Right atrium auricular region (tissue), 2 donors: ENCODE results near the gene CCDC30. TPM values are rescaled to one million over a fixed set of nuclear protein-coding genes. Genes with fewer than 3 reads are reported as not detected.
"Not testable (repeated sequence)": the region's sequence is repeated elsewhere in the genome, so short reads cannot be mapped to it uniquely, and the experiment has no call there.

Source experiments
- DNase-seq: peaks from one replicate; pipeline ENCODE4 v3.0.0-alpha.2; 2019; ENCODE audit warnings: low spot score
- H3K27ac ChIP-seq, 2 donors: fragments of 200-600 bp; sonication (generic); 1 replicate in 1 of 2; 2 replicates in 1 of 2; pipeline ENCODE4 v1.5.1; 2016 to 2019
- H3K27me3 ChIP-seq, 2 donors: fragments of 200-600 bp; sonication (generic); one replicate each; pipeline versions ENCODE4 v1.5.1 to v1.6.0; 2017 to 2019
- H3K36me3 ChIP-seq: fragments of 200-600 bp; sonication (generic); one replicate; pipeline ENCODE4 v1.5.1; 2016
- H3K4me1 ChIP-seq, 2 donors: fragments of 200-600 bp; sonication (generic); one replicate each; pipeline versions ENCODE4 v1.5.1 to v1.6.0; 2017 to 2019
- H3K4me3 ChIP-seq, 2 donors: fragments of 200-600 bp; sonication (generic); 1 replicate in 1 of 2; 2 replicates in 1 of 2; pipeline ENCODE4 v1.5.1; 2017 to 2019; ENCODE audit warnings: mild to moderate bottlenecking in 1 of 2, moderate library complexity in 1 of 2
- H3K9me3 ChIP-seq, 2 donors: fragments of 200-600 bp; sonication (generic); one replicate each; pipeline ENCODE4 v1.5.1; 2019
- total RNA-seq, 2 donors: library from RNA; depleted of rRNA; stranded (reverse); fragments of >200 nt; gene quantifications; one replicate each; pipeline ENCODE4 v1.1.0, GENCODE V29; 2016
- TF ChIP-seq, protein P1 (sequence below), 2 donors: fragments of 200-600 bp; sonication (generic); IDR thresholded peaks; one replicate each; pipeline ENCODE4 v1.5.1; 2019; ENCODE audit warnings: antibody characterized with exemption in 2 of 2

The CCDC30 gene
- total RNA-seq, 2 donors from 2014 or later: 0.47 to 0.63 TPM

DNA sequence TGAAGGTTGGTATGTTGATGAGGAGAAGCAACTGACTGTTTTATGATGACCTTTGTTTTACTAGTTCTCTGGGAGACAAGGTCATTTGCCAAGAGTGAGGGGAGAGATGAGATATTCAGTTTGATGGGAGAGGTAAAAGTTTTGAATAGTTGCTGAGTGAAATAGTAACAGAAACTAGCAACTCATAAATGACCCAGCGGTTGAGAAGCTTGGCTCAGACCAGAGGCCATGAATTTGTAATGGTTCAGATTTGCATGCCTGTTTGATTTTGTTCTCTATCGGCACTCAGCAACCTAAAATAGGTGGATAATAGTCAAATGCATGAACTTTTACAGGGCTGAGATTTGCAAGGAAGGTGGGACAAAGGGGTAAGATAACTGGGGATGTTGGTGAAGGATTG lies 6.6 kb downstream of the CCDC30 start:
- TF ChIP-seq, protein P1, sequence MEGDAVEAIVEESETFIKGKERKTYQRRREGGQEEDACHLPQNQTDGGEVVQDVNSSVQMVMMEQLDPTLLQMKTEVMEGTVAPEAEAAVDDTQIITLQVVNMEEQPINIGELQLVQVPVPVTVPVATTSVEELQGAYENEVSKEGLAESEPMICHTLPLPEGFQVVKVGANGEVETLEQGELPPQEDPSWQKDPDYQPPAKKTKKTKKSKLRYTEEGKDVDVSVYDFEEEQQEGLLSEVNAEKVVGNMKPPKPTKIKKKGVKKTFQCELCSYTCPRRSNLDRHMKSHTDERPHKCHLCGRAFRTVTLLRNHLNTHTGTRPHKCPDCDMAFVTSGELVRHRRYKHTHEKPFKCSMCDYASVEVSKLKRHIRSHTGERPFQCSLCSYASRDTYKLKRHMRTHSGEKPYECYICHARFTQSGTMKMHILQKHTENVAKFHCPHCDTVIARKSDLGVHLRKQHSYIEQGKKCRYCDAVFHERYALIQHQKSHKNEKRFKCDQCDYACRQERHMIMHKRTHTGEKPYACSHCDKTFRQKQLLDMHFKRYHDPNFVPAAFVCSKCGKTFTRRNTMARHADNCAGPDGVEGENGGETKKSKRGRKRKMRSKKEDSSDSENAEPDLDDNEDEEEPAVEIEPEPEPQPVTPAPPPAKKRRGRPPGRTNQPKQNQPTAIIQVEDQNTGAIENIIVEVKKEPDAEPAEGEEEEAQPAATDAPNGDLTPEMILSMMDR (IDR thresholded peaks at IDR 0.05): no peak

DNA sequence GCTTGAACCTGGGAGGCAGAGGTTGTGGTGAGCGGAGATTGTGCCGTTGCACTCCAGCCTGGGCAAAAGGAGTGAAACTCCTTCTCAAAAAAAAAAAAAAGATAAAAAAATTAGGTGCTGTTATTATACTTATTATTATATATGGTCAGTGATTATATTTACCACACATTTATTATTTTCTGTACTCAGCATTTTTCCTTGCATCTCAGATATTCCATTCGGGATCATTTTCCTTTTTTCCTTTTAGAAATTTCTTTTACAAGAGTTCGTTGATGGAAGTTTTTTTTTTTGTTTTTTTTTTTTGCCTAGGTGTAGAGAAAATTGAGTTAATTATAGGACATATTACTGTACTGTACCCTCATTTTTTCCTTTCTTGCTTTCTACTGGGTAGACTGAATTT lies 13.5 kb downstream of the CCDC30 start:
- H3K9me3 ChIP-seq: no peaks in the 10 kb centered on the region
- no peak for DNase-seq
- H3K27ac ChIP-seq: no peak overlapping the region
- no peaks in the 10 kb centered on the region for H3K36me3 ChIP-seq
- TF ChIP-seq, protein P1 (IDR thresholded peaks at IDR 0.05): no peak
- H3K4me3 ChIP-seq: no peak overlapping the region
- H3K27me3 ChIP-seq: no peaks in the 10 kb centered on the region
- no peaks in the 10 kb centered on the region for H3K4me1 ChIP-seq

More for the DNA sequence above, 6.6 kb downstream of the CCDC30 start:
- Histone ChIP-seq H3K36me3 (no peaks in the 10 kb centered on the region), H3K27ac (no peak overlapping the region), H3K9me3 (no peaks in the 10 kb centered on the region), H3K4me3 (no peak overlapping the region), H3K4me1 (no peaks in the 10 kb centered on the region), H3K27me3 (no peaks in the 10 kb centered on the region)
- DNase-seq: no peak

DNA sequence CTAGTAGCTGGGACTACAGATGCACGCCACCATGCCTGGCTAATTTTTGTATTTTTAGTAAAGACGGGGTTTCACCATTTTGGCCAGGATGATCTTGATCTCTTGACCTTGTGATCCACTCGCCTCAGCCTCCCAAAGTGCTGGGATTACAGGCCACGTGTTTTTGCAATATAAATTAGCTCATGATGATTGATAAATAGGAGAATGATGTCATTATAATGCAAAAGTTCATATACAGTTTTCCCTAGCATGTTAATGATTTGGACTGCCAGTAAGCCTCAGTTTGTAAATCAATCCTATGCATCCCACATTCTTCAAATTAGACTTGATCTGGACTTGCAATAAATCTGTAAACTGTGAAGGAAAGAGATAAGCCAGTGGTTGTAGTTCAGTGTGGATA lies 14.3 kb downstream of the CCDC30 start:
- not testable (repeated sequence) for H3K27ac ChIP-seq, H3K27me3 ChIP-seq, H3K4me1 ChIP-seq, H3K4me3 ChIP-seq, H3K36me3 ChIP-seq, DNase-seq, H3K9me3 ChIP-seq

DNA sequence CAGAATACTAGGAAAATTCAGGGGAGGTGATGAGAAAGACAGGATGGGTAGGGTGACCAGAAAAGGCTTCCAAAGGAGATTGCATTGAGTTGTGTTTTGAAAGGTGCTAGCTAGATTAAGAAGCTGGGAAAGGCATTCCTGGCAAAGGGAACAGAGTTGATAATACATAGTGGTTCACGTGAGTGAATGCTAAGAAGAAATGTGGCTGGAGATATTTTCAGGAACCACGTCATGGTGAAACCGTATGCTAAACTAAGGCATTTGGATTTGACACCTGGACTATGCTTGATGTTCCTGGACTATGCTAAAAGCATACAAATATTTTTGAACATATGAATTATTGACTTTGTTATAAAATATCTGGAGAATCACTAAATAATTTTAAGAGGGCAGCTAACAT lies 14.7 kb downstream of the CCDC30 start:
- Histone ChIP-seq H3K27me3 (no peaks in the 10 kb centered on the region), H3K27ac (no peak overlapping the region), H3K4me3 (no peak overlapping the region), H3K4me1 (no peaks in the 10 kb centered on the region), H3K36me3 (no peaks in the 10 kb centered on the region), H3K9me3 (no peaks in the 10 kb centered on the region)
- TF ChIP-seq, protein P1 (IDR thresholded peaks at IDR 0.05): no peak
- DNase-seq: no peak

DNA sequence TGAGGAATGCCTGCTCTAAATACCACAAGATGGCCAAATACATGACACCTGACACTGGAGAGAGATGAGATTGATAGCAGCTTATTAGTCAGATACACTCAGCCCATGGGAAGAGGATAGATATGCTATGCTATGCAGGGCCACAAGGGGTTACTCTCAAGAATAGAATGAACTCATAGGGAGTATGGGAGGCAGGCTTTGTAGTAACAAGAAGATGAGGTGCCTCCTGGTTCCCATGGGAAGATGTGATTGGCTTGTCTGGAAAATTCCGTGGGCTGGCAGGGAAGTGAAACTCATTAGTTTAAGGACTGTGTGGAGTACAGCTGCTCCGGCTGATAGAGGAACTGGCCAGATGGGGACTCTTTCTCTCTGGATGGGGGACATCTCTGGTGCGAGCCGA lies 16.5 kb downstream of the CCDC30 start:
- H3K27me3 ChIP-seq: no peaks in the 10 kb centered on the region
- no peak overlapping the region for H3K27ac ChIP-seq
- H3K9me3 ChIP-seq: no peaks in the 10 kb centered on the region
- TF ChIP-seq, protein P1 (IDR thresholded peaks at IDR 0.05): no peak
- no peaks in the 10 kb centered on the region for H3K4me1 ChIP-seq
- no peak overlapping the region for H3K4me3 ChIP-seq
- no peaks in the 10 kb centered on the region for H3K36me3 ChIP-seq
- no peak for DNase-seq

DNA sequence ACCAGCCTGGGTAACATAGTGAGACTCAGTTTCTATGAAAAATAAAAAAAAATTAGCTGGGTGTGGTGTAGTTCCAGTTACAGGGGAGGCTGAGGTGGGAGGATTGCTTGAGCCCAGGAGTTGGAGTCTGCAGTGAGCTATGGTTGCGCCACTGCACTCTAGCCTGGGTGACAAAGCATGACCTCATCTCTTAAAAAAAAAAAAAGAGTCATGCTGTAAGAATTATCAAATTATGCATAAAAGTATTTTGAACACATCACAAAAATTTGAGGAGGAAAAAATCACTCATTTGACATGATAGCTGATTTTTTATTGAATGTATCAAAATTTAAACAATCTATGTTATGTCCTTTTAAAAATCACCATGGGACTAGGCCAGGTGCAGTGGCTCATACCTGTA lies 17.8 kb downstream of the CCDC30 start:
- no peak for DNase-seq
- Histone ChIP-seq H3K36me3 (no peaks in the 10 kb centered on the region), H3K4me3 (no peak overlapping the region), H3K27me3 (no peaks in the 10 kb centered on the region), H3K27ac (no peak overlapping the region), H3K4me1 (no peaks in the 10 kb centered on the region), H3K9me3 (no peaks in the 10 kb centered on the region)
- TF ChIP-seq, protein P1 (IDR thresholded peaks at IDR 0.05): no peak
